HEK293 (cell line): ENCODE results near the gene CAPN10.

Experiments used
- CTCF ChIA-PET: fragments of 350-600 bp; formaldehyde crosslinking; extraction: SDS; loops from one replicate; lab custom pipeline; 2021; ENCODE audit warnings: antibody characterized with exemption; lab: Yijun Ruan, JAX
- POLR2A ChIA-PET: fragments of 300-600 bp; formaldehyde crosslinking; extraction: SDS; loops from one replicate; lab custom pipeline; 2020; ENCODE audit warnings: antibody characterized with exemption, inconsistent platforms; lab: Yijun Ruan, JAX
- H3K27ac ChIP-seq: fragments of 200-500 bp; sonication (Bioruptor generic); 2 replicates; pipeline ENCODE4 v1.5.1; 2014; ENCODE audit warnings: low read depth, low read length, control low read depth, inconsistent platforms; ENCODE audit errors: extremely low read depth
- H3K36me3 ChIP-seq, 2 experiments: fragments of 200-500 bp in 1 of 2; sonication (Bioruptor generic) in 1 of 2; 1 replicate in 1 of 2; 2 replicates in 1 of 2; pipeline ENCODE4 v1.5.1; 2014 to 2017; ENCODE audit warnings: inconsistent platforms in 2 of 2, low read length in 2 of 2; ENCODE audit not compliant: control insufficient read depth in 2 of 2, insufficient read depth in 1 of 2
- H3K4me1 ChIP-seq: fragments of 200-500 bp; sonication (Bioruptor generic); 2 replicates; pipeline ENCODE4 v1.5.1; 2014; ENCODE audit warnings: mild to moderate bottlenecking, low read length, inconsistent platforms; ENCODE audit not compliant: control insufficient read depth, insufficient read depth
- H3K4me3 ChIP-seq: 2 replicates; pipeline ENCODE4 v1.5.1; 2011; ENCODE audit warnings: low read depth, mild to moderate bottlenecking, control low read depth, low read length, moderate library complexity
- H3K9me3 ChIP-seq: fragments of 200-500 bp; sonication (Bioruptor generic); 2 replicates; pipeline ENCODE4 v1.5.1; 2014; ENCODE audit warnings: low read depth, low read length, inconsistent platforms; ENCODE audit not compliant: control insufficient read depth, insufficient read depth
- OSR2 ChIP-seq: fragments of 450-650 bp; formaldehyde crosslinking; IDR thresholded peaks from 2 replicates; pipeline ENCODE4 v1.5.1; 2016; ENCODE audit warnings: missing biosample characterization, missing genetic modification characterization
- PATZ1 ChIP-seq: fragments of 450-650 bp; formaldehyde crosslinking; IDR thresholded peaks from 2 replicates; pipeline ENCODE4 v1.5.1; 2016; ENCODE audit warnings: missing biosample characterization, missing genetic modification characterization
- PRDM1 ChIP-seq: fragments of 450-650 bp; formaldehyde crosslinking; IDR thresholded peaks from 2 replicates; pipeline ENCODE4; 2016; ENCODE audit warnings: missing biosample characterization, missing genetic modification characterization
- TCF7L2 ChIP-seq: IDR thresholded peaks from 2 replicates; pipeline ENCODE4 v1.6.1; 2011; ENCODE audit warnings: low read depth, mild to moderate bottlenecking, inconsistent platforms, low read length, moderate library complexity, borderline replicate concordance
- ZIC2 ChIP-seq: fragments of 450-650 bp; formaldehyde crosslinking; IDR thresholded peaks from 2 replicates; pipeline ENCODE4 v1.5.1; 2016; ENCODE audit warnings: missing biosample characterization, missing genetic modification characterization
- ZNF121 ChIP-seq: fragments of 450-650 bp; formaldehyde crosslinking; IDR thresholded peaks from 2 replicates; pipeline ENCODE4 v1.5.1; 2016; ENCODE audit warnings: missing biosample characterization, missing genetic modification characterization
- ZNF19 ChIP-seq: fragments of 450-650 bp; formaldehyde crosslinking; IDR thresholded peaks from 2 replicates; pipeline ENCODE4; 2016; ENCODE audit warnings: missing biosample characterization, missing genetic modification characterization, low read depth
- ZNF354C ChIP-seq: fragments of 450-650 bp; formaldehyde crosslinking; IDR thresholded peaks from 2 replicates; pipeline ENCODE4 v1.5.1; 2016; ENCODE audit warnings: missing biosample characterization, missing genetic modification characterization, low read depth, borderline replicate concordance
- ZNF362 ChIP-seq: fragments of 450-650 bp; formaldehyde crosslinking; IDR thresholded peaks from 2 replicates; pipeline ENCODE4 v1.5.1; 2016; ENCODE audit warnings: missing biosample characterization, missing genetic modification characterization
- ZNF426 ChIP-seq: fragments of 450-650 bp; formaldehyde crosslinking; IDR thresholded peaks from 2 replicates; pipeline ENCODE4 v1.5.1; 2017; ENCODE audit warnings: missing biosample characterization, missing genetic modification characterization, mild to moderate bottlenecking, inconsistent platforms, moderate library complexity
- ZNF501 ChIP-seq: fragments of 450-650 bp; formaldehyde crosslinking; IDR thresholded peaks from 2 replicates; pipeline ENCODE4 v1.5.1; 2016; ENCODE audit warnings: missing biosample characterization, missing genetic modification characterization
- ZNF747 ChIP-seq: fragments of 450-650 bp; formaldehyde crosslinking; IDR thresholded peaks from 2 replicates; pipeline ENCODE4 v1.5.1; 2016; ENCODE audit warnings: missing biosample characterization, missing genetic modification characterization
- ZNF785 ChIP-seq: fragments of 450-650 bp; formaldehyde crosslinking; IDR thresholded peaks from 2 replicates; pipeline ENCODE4 v1.5.1; 2016; ENCODE audit warnings: missing biosample characterization, missing genetic modification characterization
- ZNF791 ChIP-seq: fragments of 450-650 bp; formaldehyde crosslinking; IDR thresholded peaks from 2 replicates; pipeline ENCODE4 v1.5.1; 2016; ENCODE audit warnings: missing biosample characterization, missing genetic modification characterization
- ZNF830 ChIP-seq: fragments of 450-650 bp; IDR thresholded peaks from 2 replicates; pipeline ENCODE4 v1.5.0; 2018; ENCODE audit warnings: missing biosample characterization, missing genetic modification characterization, low read depth, mild to moderate bottlenecking, moderate library complexity
- ZNF843 ChIP-seq: fragments of 450-650 bp; formaldehyde crosslinking; IDR thresholded peaks from 2 replicates; pipeline ENCODE4 v1.5.1; 2016; ENCODE audit warnings: missing biosample characterization, missing genetic modification characterization
- ZSCAN5A ChIP-seq: fragments of 450-650 bp; formaldehyde crosslinking; IDR thresholded peaks from 2 replicates; pipeline ENCODE4 v1.5.1; 2016; ENCODE audit warnings: missing biosample characterization, missing genetic modification characterization
- TF ChIP-seq, protein P1 (sequence below): fragments of 450-650 bp; formaldehyde crosslinking; IDR thresholded peaks from 2 replicates; pipeline ENCODE4 v1.5.1; 2016; ENCODE audit warnings: missing biosample characterization, missing genetic modification characterization
- TF ChIP-seq, protein P2 (sequence below): fragments of 450-650 bp; formaldehyde crosslinking; conservative IDR thresholded peaks from 2 replicates; pipeline ENCODE4 v1.5.1; 2016; ENCODE audit warnings: low read depth, missing biosample characterization, missing genetic modification characterization
- TF ChIP-seq, protein P3 (sequence below): fragments of 450-650 bp; formaldehyde crosslinking; IDR thresholded peaks from 2 replicates; pipeline ENCODE4 v1.5.1; 2016; ENCODE audit warnings: missing biosample characterization, missing genetic modification characterization, borderline replicate concordance

CAPN10 gene

DNA sequence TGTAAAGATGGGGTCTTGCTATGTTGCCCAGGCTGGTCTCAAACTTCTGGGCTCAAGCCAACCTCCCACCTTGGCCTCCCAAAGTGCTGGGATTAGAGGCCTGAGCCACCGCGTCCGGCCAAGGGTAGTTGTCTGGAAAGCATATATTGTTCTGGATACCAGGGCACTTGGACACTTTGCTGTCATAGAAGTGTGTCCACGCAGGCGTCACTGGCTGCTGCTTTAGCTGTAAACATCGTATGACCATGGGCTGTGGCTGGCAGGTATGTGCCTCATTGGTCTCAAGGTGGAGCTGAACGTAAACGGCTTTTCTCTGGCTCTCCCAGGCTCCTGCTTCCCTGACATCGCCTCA is 35.5 kb downstream of the CAPN10 start (continued):
- TF ChIP-seq ZNF830 (tag by site-specific recombination) (no peak), ZNF121 (tag by site-specific recombination) (no peak), ZNF785 (tag by site-specific recombination) (no peak)

- no peaks in the 10 kb centered on the region for H3K36me3 ChIP-seq
- no peaks in the 10 kb centered on the region for H3K4me1 ChIP-seq
- ChIA-PET POLR2A (no interaction called here), CTCF (interaction anchor here (0.9 to 1.4 kb wide), 2 partner anchors 18 to 70 kb away, joined by 3 to 7 read pairs; no protein-coding TSS in a partner anchor)
- no peak overlapping the region for H3K4me3 ChIP-seq
- TF ChIP-seq ZNF362 (tag by site-specific recombination) (no peak), ZIC2 (tag by site-specific recombination) (peak; percentile 30; the same call in 1 of the 2 replicates)
- H3K9me3 ChIP-seq, result no peaks in the 10 kb centered on the region
- no peak overlapping the region for H3K27ac ChIP-seq
These were observed 36.1 kb downstream of the CAPN10 start for GRCh38 chr2:240622531-240623235.

DNA sequence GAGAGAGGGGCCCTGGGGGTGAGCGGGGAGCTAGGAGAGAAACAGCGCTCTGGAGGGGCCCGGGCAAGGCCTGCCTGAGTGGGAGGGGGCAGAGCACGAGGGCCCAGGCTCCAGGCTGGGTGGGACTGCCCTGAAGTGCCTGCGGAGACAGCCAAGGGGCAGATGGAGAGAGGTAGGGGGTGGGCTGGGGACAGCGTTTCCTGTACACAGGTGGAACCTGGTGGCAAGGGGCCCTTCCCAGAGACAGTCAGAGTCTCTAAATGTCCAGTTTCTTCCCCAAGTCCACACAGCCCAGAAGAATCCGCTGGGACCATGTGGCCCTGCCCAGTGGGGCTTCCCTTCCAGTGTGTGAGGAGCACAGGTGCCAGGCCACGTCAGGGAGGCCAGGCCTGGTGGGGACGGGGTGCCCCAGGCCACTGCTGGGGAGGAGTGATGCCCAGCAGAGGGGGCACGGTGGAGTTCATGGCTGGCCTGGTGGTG is 37.0 kb downstream of the CAPN10 start:
- no peak for TF ChIP-seq PRDM1 (tag by site-specific recombination)
- TF ChIP-seq ZNF501 (tag by site-specific recombination), result no peak
- TF ChIP-seq ZSCAN5A, result no peak
- TF ChIP-seq ZNF791, result no peak
- no peak for TF ChIP-seq ZNF19 (tag by site-specific recombination)
- no peak for TF ChIP-seq ZNF747 (tag by site-specific recombination)
- TF ChIP-seq, protein P1, sequence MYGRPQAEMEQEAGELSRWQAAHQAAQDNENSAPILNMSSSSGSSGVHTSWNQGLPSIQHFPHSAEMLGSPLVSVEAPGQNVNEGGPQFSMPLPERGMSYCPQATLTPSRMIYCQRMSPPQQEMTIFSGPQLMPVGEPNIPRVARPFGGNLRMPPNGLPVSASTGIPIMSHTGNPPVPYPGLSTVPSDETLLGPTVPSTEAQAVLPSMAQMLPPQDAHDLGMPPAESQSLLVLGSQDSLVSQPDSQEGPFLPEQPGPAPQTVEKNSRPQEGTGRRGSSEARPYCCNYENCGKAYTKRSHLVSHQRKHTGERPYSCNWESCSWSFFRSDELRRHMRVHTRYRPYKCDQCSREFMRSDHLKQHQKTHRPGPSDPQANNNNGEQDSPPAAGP (tag by site-specific recombination), result no peak
- no peak for TF ChIP-seq ZNF426
- no peak for TF ChIP-seq TCF7L2
- TF ChIP-seq ZNF843 (tag by site-specific recombination), result no peak
- TF ChIP-seq ZNF354C, result no peak
- TF ChIP-seq, protein P2, sequence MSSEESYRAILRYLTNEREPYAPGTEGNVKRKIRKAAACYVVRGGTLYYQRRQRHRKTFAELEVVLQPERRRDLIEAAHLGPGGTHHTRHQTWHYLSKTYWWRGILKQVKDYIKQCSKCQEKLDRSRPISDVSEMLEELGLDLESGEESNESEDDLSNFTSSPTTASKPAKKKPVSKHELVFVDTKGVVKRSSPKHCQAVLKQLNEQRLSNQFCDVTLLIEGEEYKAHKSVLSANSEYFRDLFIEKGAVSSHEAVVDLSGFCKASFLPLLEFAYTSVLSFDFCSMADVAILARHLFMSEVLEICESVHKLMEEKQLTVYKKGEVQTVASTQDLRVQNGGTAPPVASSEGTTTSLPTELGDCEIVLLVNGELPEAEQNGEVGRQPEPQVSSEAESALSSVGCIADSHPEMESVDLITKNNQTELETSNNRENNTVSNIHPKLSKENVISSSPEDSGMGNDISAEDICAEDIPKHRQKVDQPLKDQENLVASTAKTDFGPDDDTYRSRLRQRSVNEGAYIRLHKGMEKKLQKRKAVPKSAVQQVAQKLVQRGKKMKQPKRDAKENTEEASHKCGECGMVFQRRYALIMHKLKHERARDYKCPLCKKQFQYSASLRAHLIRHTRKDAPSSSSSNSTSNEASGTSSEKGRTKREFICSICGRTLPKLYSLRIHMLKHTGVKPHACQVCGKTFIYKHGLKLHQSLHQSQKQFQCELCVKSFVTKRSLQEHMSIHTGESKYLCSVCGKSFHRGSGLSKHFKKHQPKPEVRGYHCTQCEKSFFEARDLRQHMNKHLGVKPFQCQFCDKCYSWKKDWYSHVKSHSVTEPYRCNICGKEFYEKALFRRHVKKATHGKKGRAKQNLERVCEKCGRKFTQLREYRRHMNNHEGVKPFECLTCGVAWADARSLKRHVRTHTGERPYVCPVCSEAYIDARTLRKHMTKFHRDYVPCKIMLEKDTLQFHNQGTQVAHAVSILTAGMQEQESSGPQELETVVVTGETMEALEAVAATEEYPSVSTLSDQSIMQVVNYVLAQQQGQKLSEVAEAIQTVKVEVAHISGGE (tag by site-specific recombination), result no peak
- TF ChIP-seq, protein P3, sequence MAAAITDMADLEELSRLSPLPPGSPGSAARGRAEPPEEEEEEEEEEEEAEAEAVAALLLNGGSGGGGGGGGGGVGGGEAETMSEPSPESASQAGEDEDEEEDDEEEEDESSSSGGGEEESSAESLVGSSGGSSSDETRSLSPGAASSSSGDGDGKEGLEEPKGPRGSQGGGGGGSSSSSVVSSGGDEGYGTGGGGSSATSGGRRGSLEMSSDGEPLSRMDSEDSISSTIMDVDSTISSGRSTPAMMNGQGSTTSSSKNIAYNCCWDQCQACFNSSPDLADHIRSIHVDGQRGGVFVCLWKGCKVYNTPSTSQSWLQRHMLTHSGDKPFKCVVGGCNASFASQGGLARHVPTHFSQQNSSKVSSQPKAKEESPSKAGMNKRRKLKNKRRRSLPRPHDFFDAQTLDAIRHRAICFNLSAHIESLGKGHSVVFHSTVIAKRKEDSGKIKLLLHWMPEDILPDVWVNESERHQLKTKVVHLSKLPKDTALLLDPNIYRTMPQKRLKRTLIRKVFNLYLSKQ, result no peak
- TF ChIP-seq PATZ1, result no peak
- no peak for TF ChIP-seq OSR2
- no peaks in the 10 kb centered on the region for H3K9me3 ChIP-seq
- H3K36me3 ChIP-seq, result no peaks in the 10 kb centered on the region
- ChIA-PET POLR2A (no interaction called here), CTCF (interaction anchor here (1.4 kb wide), 1 partner anchor 19 kb away, joined by 3 read pairs; no protein-coding TSS in a partner anchor)
- no peak overlapping the region for H3K27ac ChIP-seq
- no peaks in the 10 kb centered on the region for H3K4me1 ChIP-seq
- no peak overlapping the region for H3K4me3 ChIP-seq
